ENCODE data around the gene GPR25. TPM values are rescaled to one million over a fixed set of nuclear protein-coding genes. Genes with fewer than 3 reads are reported as not detected.

Gene GPR25
- total and polyA plus RNA-seq, 10 of the 15 experiments (the other 5 are each of a cell fraction or from before 2014, with no cell fraction given), result not detected

GRCh38 chr1:200895801-200896530 is 23.2 kb downstream of the GPR25 start (continued):
- TF ChIP-seq CREM (IDR thresholded peaks at IDR 0.05; ENCODE audit: low read depth) (no peak), CHD1 (IDR thresholded peaks at IDR 0.05; ENCODE audit: low read depth, low read length) (no peak), FOXK2 (IDR thresholded peaks at IDR 0.05) (no peak), IKZF2 (IDR thresholded peaks at IDR 0.05) (peak in 1 of 2 experiments; percentile 35; a peak in 1 of 4 replicates), SPI1 (IDR thresholded peaks at IDR 0.05; ENCODE audit: borderline replicate concordance, insufficient read depth, low read depth, low read length) (peak; percentile 10; the same call in 1 of the 2 replicates), USF1 (IDR thresholded peaks at IDR 0.05; ENCODE audit: borderline replicate concordance, extremely low read length, insufficient read depth, low read depth, low read length) (no peak), ATF7 (IDR thresholded peaks at IDR 0.05; ENCODE audit: low read depth) (0 out of 2 replicates have a peak, but pooled peaks have one; percentile 30), BACH1 (IDR thresholded peaks at IDR 0.05; ENCODE audit: borderline replicate concordance) (no peak), ZNF384 (IDR thresholded peaks at IDR 0.05; ENCODE audit: borderline replicate concordance, low read depth, low read length) (no peak), RUNX3 (IDR thresholded peaks at IDR 0.05; ENCODE audit: low read length) (peak; percentile 16; the same call in 1 of the 2 replicates), NR2C1 (IDR thresholded peaks at IDR 0.05) (no peak), POU2F2 (IDR thresholded peaks at IDR 0.05; ENCODE audit: borderline replicate concordance, low read depth, low read length) (peak; percentile 53; the same call in 1 of the 3 replicates), TCF3 (IDR thresholded peaks at IDR 0.05; ENCODE audit: borderline replicate concordance, insufficient read depth, low read depth, low read length) (no peak), NR2F1 (conservative IDR thresholded peaks at IDR 0.05) (no peak), EZH2 (IDR thresholded peaks at IDR 0.05; ENCODE audit: borderline replicate concordance, control insufficient read depth, low read depth, low read length) (no peak), BRCA1 (IDR thresholded peaks at IDR 0.05; ENCODE audit: low read depth, low read length) (no peak), ESRRA (IDR thresholded peaks at IDR 0.05; ENCODE audit: low read length) (no peak)
- TF ChIP-seq, protein P1, sequence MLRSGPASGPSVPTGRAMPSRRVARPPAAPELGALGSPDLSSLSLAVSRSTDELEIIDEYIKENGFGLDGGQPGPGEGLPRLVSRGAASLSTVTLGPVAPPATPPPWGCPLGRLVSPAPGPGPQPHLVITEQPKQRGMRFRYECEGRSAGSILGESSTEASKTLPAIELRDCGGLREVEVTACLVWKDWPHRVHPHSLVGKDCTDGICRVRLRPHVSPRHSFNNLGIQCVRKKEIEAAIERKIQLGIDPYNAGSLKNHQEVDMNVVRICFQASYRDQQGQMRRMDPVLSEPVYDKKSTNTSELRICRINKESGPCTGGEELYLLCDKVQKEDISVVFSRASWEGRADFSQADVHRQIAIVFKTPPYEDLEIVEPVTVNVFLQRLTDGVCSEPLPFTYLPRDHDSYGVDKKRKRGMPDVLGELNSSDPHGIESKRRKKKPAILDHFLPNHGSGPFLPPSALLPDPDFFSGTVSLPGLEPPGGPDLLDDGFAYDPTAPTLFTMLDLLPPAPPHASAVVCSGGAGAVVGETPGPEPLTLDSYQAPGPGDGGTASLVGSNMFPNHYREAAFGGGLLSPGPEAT (IDR thresholded peaks at IDR 0.05; ENCODE audit: low read depth), result no peak; the same call in 1 of the 2 replicates
- TF ChIP-seq, protein P2, sequence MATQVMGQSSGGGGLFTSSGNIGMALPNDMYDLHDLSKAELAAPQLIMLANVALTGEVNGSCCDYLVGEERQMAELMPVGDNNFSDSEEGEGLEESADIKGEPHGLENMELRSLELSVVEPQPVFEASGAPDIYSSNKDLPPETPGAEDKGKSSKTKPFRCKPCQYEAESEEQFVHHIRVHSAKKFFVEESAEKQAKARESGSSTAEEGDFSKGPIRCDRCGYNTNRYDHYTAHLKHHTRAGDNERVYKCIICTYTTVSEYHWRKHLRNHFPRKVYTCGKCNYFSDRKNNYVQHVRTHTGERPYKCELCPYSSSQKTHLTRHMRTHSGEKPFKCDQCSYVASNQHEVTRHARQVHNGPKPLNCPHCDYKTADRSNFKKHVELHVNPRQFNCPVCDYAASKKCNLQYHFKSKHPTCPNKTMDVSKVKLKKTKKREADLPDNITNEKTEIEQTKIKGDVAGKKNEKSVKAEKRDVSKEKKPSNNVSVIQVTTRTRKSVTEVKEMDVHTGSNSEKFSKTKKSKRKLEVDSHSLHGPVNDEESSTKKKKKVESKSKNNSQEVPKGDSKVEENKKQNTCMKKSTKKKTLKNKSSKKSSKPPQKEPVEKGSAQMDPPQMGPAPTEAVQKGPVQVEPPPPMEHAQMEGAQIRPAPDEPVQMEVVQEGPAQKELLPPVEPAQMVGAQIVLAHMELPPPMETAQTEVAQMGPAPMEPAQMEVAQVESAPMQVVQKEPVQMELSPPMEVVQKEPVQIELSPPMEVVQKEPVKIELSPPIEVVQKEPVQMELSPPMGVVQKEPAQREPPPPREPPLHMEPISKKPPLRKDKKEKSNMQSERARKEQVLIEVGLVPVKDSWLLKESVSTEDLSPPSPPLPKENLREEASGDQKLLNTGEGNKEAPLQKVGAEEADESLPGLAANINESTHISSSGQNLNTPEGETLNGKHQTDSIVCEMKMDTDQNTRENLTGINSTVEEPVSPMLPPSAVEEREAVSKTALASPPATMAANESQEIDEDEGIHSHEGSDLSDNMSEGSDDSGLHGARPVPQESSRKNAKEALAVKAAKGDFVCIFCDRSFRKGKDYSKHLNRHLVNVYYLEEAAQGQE (IDR thresholded peaks at IDR 0.05; ENCODE audit: low read depth, low read length), result no peak
- TF ChIP-seq, protein P3, sequence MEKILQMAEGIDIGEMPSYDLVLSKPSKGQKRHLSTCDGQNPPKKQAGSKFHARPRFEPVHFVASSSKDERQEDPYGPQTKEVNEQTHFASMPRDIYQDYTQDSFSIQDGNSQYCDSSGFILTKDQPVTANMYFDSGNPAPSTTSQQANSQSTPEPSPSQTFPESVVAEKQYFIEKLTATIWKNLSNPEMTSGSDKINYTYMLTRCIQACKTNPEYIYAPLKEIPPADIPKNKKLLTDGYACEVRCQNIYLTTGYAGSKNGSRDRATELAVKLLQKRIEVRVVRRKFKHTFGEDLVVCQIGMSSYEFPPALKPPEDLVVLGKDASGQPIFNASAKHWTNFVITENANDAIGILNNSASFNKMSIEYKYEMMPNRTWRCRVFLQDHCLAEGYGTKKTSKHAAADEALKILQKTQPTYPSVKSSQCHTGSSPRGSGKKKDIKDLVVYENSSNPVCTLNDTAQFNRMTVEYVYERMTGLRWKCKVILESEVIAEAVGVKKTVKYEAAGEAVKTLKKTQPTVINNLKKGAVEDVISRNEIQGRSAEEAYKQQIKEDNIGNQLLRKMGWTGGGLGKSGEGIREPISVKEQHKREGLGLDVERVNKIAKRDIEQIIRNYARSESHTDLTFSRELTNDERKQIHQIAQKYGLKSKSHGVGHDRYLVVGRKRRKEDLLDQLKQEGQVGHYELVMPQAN (conservative IDR thresholded peaks at IDR 0.05), result no peak
- TF ChIP-seq, protein P4, sequence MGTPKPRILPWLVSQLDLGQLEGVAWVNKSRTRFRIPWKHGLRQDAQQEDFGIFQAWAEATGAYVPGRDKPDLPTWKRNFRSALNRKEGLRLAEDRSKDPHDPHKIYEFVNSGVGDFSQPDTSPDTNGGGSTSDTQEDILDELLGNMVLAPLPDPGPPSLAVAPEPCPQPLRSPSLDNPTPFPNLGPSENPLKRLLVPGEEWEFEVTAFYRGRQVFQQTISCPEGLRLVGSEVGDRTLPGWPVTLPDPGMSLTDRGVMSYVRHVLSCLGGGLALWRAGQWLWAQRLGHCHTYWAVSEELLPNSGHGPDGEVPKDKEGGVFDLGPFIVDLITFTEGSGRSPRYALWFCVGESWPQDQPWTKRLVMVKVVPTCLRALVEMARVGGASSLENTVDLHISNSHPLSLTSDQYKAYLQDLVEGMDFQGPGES (IDR thresholded peaks at IDR 0.05), result no peak
